HCT116 (cell line): ENCODE data around the gene BTG3. TPM values are rescaled to one million over a fixed set of nuclear protein-coding genes. Genes with fewer than 3 reads are reported as not detected.

ENCODE experiments used
- ATAC-seq: fragments of 200-7000 bp; cut with Tn5 transposase; 2 replicates; pipeline ENCODE4 v1.9.1; 2020; ENCODE audit warnings: mild to moderate bottlenecking, moderate library complexity
- BruUV-seq: library from RNA; stranded (reverse); fragments of 400-500 nt; replicated peaks from 2 replicates; lab custom pipeline; 2021; lab: Mats Ljungman, UMichigan
- CTCF ChIA-PET: fragments of 300-600 bp; sonication (Branson Sonifier 250); formaldehyde crosslinking; loops from one replicate; lab custom pipeline; 2021; ENCODE audit warnings: antibody characterized with exemption; lab: Charles Lee
- POLR2A ChIA-PET: fragments of 300-600, 350-600 bp; sonication (Branson Sonifier 250); formaldehyde crosslinking; loops from one replicate; lab custom pipeline; 2021; ENCODE audit warnings: antibody characterized with exemption; lab: Charles Lee
- RAD21 ChIA-PET, 2 experiments: fragments of 300-600 bp; sonication (Branson Sonifier 250); formaldehyde crosslinking; loops; one replicate each; lab custom pipeline; 2023; ENCODE audit warnings: low total read pairs in 2 of 2; ENCODE audit not compliant: uncharacterized antibody in 2 of 2, unreplicated experiment in 2 of 2, low non-redundant PET in 1 of 2; lab: Charles Lee
- DNase-seq: peaks from one replicate; pipeline ENCODE4 v3.0.0-alpha.2; 2010; ENCODE audit warnings: low read depth, low spot score
- H2AFZ ChIP-seq: fragments of 200-600 bp; shearing (Covaris generic), sonication (generic); 2 replicates; pipeline ENCODE4 v1.6.1; 2017; ENCODE audit warnings: low read depth, mixed run types, mixed read lengths, antibody characterized with exemption, low read length; ENCODE audit not compliant: poor library complexity, severe bottlenecking
- H3K27ac ChIP-seq: 2 replicates; pipeline ENCODE4 v1.5.1; 2012; ENCODE audit warnings: low read depth, low read length
- H3K27me3 ChIP-seq: fragments of 200-600 bp; sonication (generic); 2 replicates; pipeline ENCODE4 v1.6.1; 2016; ENCODE audit warnings: mixed run types, low read length, mixed read lengths; ENCODE audit not compliant: insufficient read depth
- H3K36me3 ChIP-seq, 2 experiments: fragments of 200-500 bp in 1 of 2; fragments of 200-600 bp in 1 of 2; sonication (Bioruptor generic) in 1 of 2; sonication (generic) in 1 of 2; 2 replicates each; pipeline versions ENCODE4 v1.5.1 to v1.6.1; 2014 to 2016; ENCODE audit warnings: low read length in 2 of 2, inconsistent platforms in 1 of 2, mixed read lengths in 1 of 2, mixed run types in 1 of 2; ENCODE audit not compliant: insufficient read depth in 2 of 2, control insufficient read depth in 1 of 2
- H3K4me1 ChIP-seq, 2 experiments: fragments of 200-600 bp in 1 of 2; sonication (generic) in 1 of 2; 2 replicates each; pipeline versions ENCODE4 v1.5.1 to v1.6.1; 2012 to 2017; ENCODE audit warnings: low read length in 2 of 2, inconsistent platforms in 1 of 2, mild to moderate bottlenecking in 1 of 2, mixed read lengths in 1 of 2, mixed run types in 1 of 2, moderate library complexity in 1 of 2; ENCODE audit not compliant: insufficient read depth in 2 of 2, control insufficient read depth in 1 of 2
- H3K4me2 ChIP-seq: fragments of 200-600 bp; sonication (generic); 2 replicates; pipeline ENCODE4 v1.6.1; 2017; ENCODE audit warnings: mixed run types, low read length, mixed read lengths
- H3K4me3 ChIP-seq, 2 experiments: fragments of 200-600 bp in 1 of 2; sonication (generic) in 1 of 2; replicated peaks in 1 of 2; 2 replicates each; pipeline ENCODE4 v1.5.1; 2011 to 2016; ENCODE audit warnings: low read length in 2 of 2, control low read depth in 1 of 2, low read depth in 1 of 2, mild to moderate bottlenecking in 1 of 2, mixed read lengths in 1 of 2, mixed run types in 1 of 2
- H3K79me2 ChIP-seq: fragments of 200-600 bp; sonication (generic); 2 replicates; pipeline ENCODE4 v1.6.1; 2017; ENCODE audit warnings: mild to moderate bottlenecking, mixed run types, low read length, moderate library complexity, mixed read lengths; ENCODE audit not compliant: insufficient read depth
- H3K9ac ChIP-seq: fragments of 200-600 bp; sonication (generic); 2 replicates; pipeline ENCODE4 v1.6.1; 2016; ENCODE audit warnings: low read length, mixed read lengths
- H3K9me2 ChIP-seq: fragments of 200-600 bp; sonication (generic), shearing (Covaris generic); 2 replicates; pipeline ENCODE4 v1.6.1; 2017; ENCODE audit warnings: mixed run types, mild to moderate bottlenecking, moderate library complexity; ENCODE audit not compliant: insufficient read depth
- H3K9me3 ChIP-seq, 2 experiments: fragments of 200-500 bp in 1 of 2; fragments of 200-600 bp in 1 of 2; sonication (Bioruptor generic) in 1 of 2; sonication (generic) in 1 of 2; 2 replicates each; pipeline ENCODE4 v1.6.1; 2014 to 2017; ENCODE audit warnings: low read length in 2 of 2, mixed read lengths in 2 of 2, inconsistent platforms in 1 of 2, low read depth in 1 of 2, mild to moderate bottlenecking in 1 of 2, mixed run types in 1 of 2, moderate library complexity in 1 of 2; ENCODE audit not compliant: control insufficient read depth in 1 of 2, insufficient read depth in 1 of 2
- H4K20me1 ChIP-seq: fragments of 200-600 bp; sonication (generic), shearing (Covaris generic); 2 replicates; pipeline ENCODE4 v1.6.1; 2017; ENCODE audit warnings: mixed run types, mild to moderate bottlenecking, moderate library complexity; ENCODE audit not compliant: insufficient read depth
- ATF3 ChIP-seq: IDR thresholded peaks from 2 replicates; pipeline ENCODE4 v1.6.1; 2012
- CBX3 ChIP-seq: IDR thresholded peaks from 2 replicates; pipeline ENCODE4 v1.6.1; 2012; ENCODE audit warnings: low read depth
- CEBPB ChIP-seq: IDR thresholded peaks from 2 replicates; pipeline ENCODE4 v1.6.1; 2012; ENCODE audit warnings: low read depth
- CTCF ChIP-seq, 3 experiments: fragments of 200-600 bp in 1 of 3; sonication (generic) in 1 of 3; IDR thresholded peaks in 2 of 3; conservative IDR thresholded peaks in 1 of 3; 2 replicates each; pipeline ENCODE4 v1.5.1; 2012 to 2017; ENCODE audit warnings: low read depth in 2 of 3, low read length in 2 of 3, antibody characterized with exemption in 1 of 3, borderline replicate concordance in 1 of 3, control low read depth in 1 of 3, mild to moderate bottlenecking in 1 of 3, mixed read lengths in 1 of 3, mixed run types in 1 of 3, moderate library complexity in 1 of 3; ENCODE audit not compliant: insufficient read depth in 1 of 3
- ELF1 ChIP-seq: IDR thresholded peaks from 2 replicates; pipeline ENCODE4 v1.6.1; 2012; ENCODE audit warnings: low read depth, borderline replicate concordance
- EZH2 ChIP-seq: fragments of 200-600 bp; sonication (generic); IDR thresholded peaks from 2 replicates; pipeline ENCODE4 v1.6.1; 2017; ENCODE audit warnings: antibody characterized with exemption, mixed run types
- EZH2phosphoT487 ChIP-seq: fragments of 200-600 bp; IDR thresholded peaks from 2 replicates; pipeline ENCODE4 v1.6.1; 2018; ENCODE audit warnings: antibody characterized with exemption, borderline replicate concordance
- FOSL1 ChIP-seq: IDR thresholded peaks from 2 replicates; pipeline ENCODE4 v1.6.1; 2012; ENCODE audit warnings: low read depth
- JUND ChIP-seq: IDR thresholded peaks from 2 replicates; pipeline ENCODE4 v1.6.1; 2012
- MAX ChIP-seq: IDR thresholded peaks from 2 replicates; pipeline ENCODE4 v1.6.1; 2012
- POLR2A ChIP-seq: IDR thresholded peaks from 2 replicates; pipeline ENCODE4 v1.7.0; 2011; ENCODE audit warnings: borderline replicate concordance; ENCODE audit not compliant: insufficient read depth, insufficient read length; ENCODE audit errors: extremely low read depth
- POLR2AphosphoS5 ChIP-seq: IDR thresholded peaks from 2 replicates; pipeline ENCODE4 v1.6.1; 2011; ENCODE audit warnings: mild to moderate bottlenecking, low read depth, low read length, moderate library complexity
- RAD21 ChIP-seq: IDR thresholded peaks from 2 replicates; pipeline ENCODE4 v1.6.1; 2012; ENCODE audit warnings: low read depth, mild to moderate bottlenecking
- REST ChIP-seq: IDR thresholded peaks from 2 replicates; pipeline ENCODE4 v1.6.1; 2012; ENCODE audit warnings: low read depth
- SIN3A ChIP-seq: IDR thresholded peaks from 2 replicates; pipeline ENCODE4 v1.6.1; 2012; ENCODE audit warnings: low read depth
- SP1 ChIP-seq: IDR thresholded peaks from 2 replicates; pipeline ENCODE4 v1.6.1; 2012; ENCODE audit warnings: low read depth
- SRF ChIP-seq: IDR thresholded peaks from 2 replicates; pipeline ENCODE4 v1.6.1; 2012; ENCODE audit warnings: low read depth
- ZBTB33 ChIP-seq: IDR thresholded peaks from 2 replicates; pipeline ENCODE4 v1.6.1; 2011; ENCODE audit warnings: mild to moderate bottlenecking, low read length, moderate library complexity; ENCODE audit not compliant: insufficient replicate concordance; ENCODE audit errors: extremely low read depth
- ZNF274 ChIP-seq: fragments of 200-500 bp; sonication (Bioruptor generic); IDR thresholded peaks from 2 replicates; pipeline ENCODE4 v1.6.1; 2014; ENCODE audit warnings: mild to moderate bottlenecking, low read depth, low read length, inconsistent platforms
- intact Hi-C: fragments of 100-400 bp; cut with micrococcal nuclease; formaldehyde crosslinking; loops from 2 replicates; pipeline ENCODE4 v1.10.0; 2022
- total RNA-seq: library from RNA; stranded (reverse); gene quantifications from one replicate; pipeline ENCODE4 v1.2.1, GENCODE V29; 2021; ENCODE audit not compliant: unreplicated experiment

Gene BTG3
- total RNA-seq, 1 experiment from 2014 or later = 67.1 TPM

- H4K20me1 ChIP-seq = no peaks in the 10 kb centered on the region
- no peak overlapping the region for H3K4me3 ChIP-seq
- H3K9me2 ChIP-seq = no peaks in the 10 kb centered on the region
- no peaks in the 10 kb centered on the region for H3K79me2 ChIP-seq
- no peak overlapping the region for H3K27ac ChIP-seq
- H3K9me3 ChIP-seq = no peaks in the 10 kb centered on the region
- POLR2A ChIA-PET = no interaction called here
- no peak overlapping the region for H3K4me2 ChIP-seq
- H3K27me3 ChIP-seq = no peaks in the 10 kb centered on the region
- H2AFZ ChIP-seq = no peak overlapping the region
- no peaks in the 10 kb centered on the region for H3K4me1 ChIP-seq
- no peaks in the 10 kb centered on the region for H3K36me3 ChIP-seq
- ATAC-seq (no peak), DNase-seq (no peak)
- TF ChIP-seq MAX = no peak
- no peak for TF ChIP-seq SRF
- TF ChIP-seq SP1 = no peak
- TF ChIP-seq ELF1 = no peak
- no peak for TF ChIP-seq CTCF (IDR thresholded peaks at IDR 0.05 in 2 of 3, conservative IDR thresholded peaks at IDR 0.05 in 1 of 3; ENCODE audit: borderline replicate concordance in 1 of 3, insufficient read depth in 1 of 3, low read depth in 2 of 3, low read length in 2 of 3)
- TF ChIP-seq CBX3 = no peak
- TF ChIP-seq RAD21 = no peak
- no peak for TF ChIP-seq POLR2AphosphoS5
- TF ChIP-seq JUND = no peak
- no peak for TF ChIP-seq SIN3A
- no peak for TF ChIP-seq ATF3
- no peak for TF ChIP-seq POLR2A
- no peak for TF ChIP-seq REST
- TF ChIP-seq CEBPB = no peak
- TF ChIP-seq FOSL1 = no peak
- no peak for TF ChIP-seq EZH2phosphoT487
- TF ChIP-seq EZH2 = no peak
- TF ChIP-seq ZBTB33 = no peak
- no peak for TF ChIP-seq ZNF274
- CTCF ChIA-PET = no interaction called here
- no TSS peak for BruUV-seq
- no peak overlapping the region for H3K9ac ChIP-seq
- RAD21 ChIA-PET = no interaction called here
- intact Hi-C loops = no loop called here
Measured at GRCh38 chr21:17644186-17644585, 31.5 kb upstream of the BTG3 start.
